Prostate gland (tissue), 2 donors: ENCODE results near the gene ESR1. TPM values are rescaled to one million over a fixed set of nuclear protein-coding genes. Genes with fewer than 3 reads are reported as not detected.

Experiments used
- DNase-seq: peaks from one replicate; pipeline ENCODE4 v3.0.0-alpha.2; 2019; ENCODE audit warnings: low spot score
- H3K27ac ChIP-seq, 2 donors: fragments of 200-600 bp; sonication (generic); 2 replicates each; pipeline ENCODE4 v1.5.1; 2017 to 2019
- H3K27me3 ChIP-seq: fragments of 200-600 bp; sonication (generic); replicated peaks from 2 replicates; pipeline ENCODE4 v1.5.1; 2019; ENCODE audit not compliant: insufficient read depth
- H3K36me3 ChIP-seq, 2 donors: fragments of 200-600 bp; sonication (generic); 1 replicate in 1 of 2; 2 replicates in 1 of 2; pipeline versions ENCODE4 v1.5.1 to v1.8.1; 2017 to 2019
- H3K4me1 ChIP-seq: fragments of 200-600 bp; sonication (generic); replicated peaks from 2 replicates; pipeline ENCODE4 v1.5.1; 2019
- H3K4me3 ChIP-seq, 2 donors: fragments of 200-600 bp; sonication (generic); 2 replicates each; pipeline ENCODE4 v1.5.1; 2017 to 2019
- H3K9me3 ChIP-seq: fragments of 200-600 bp; sonication (generic); 2 replicates; pipeline ENCODE4 v1.5.1; 2017
- CTCF ChIP-seq, 4 experiments: fragments of 200-600 bp in 2 of 4; fragments of 450-650 bp in 2 of 4; sonication (generic) in 2 of 4; IDR thresholded peaks; 1 replicate in 3 of 4; 2 replicates in 1 of 4; pipeline ENCODE4 v1.5.1; 2016 to 2019; ENCODE audit warnings: antibody characterized with exemption in 4 of 4, mild to moderate bottlenecking in 2 of 4, moderate library complexity in 2 of 4
- POLR2A ChIP-seq: fragments of 450-650 bp; IDR thresholded peaks from one replicate; pipeline ENCODE4 v1.6.1; 2016; ENCODE audit warnings: antibody characterized with exemption, mild to moderate bottlenecking
- POLR2AphosphoS5 ChIP-seq: sonication (generic); formaldehyde crosslinking; IDR thresholded peaks from one replicate; pipeline ENCODE4 v1.6.1; 2017; ENCODE audit warnings: antibody characterized with exemption
- WGBS: methylation state at CpG from one replicate; pipeline ENCODE4 v1.1.5; 2018; 5-methylcytosine and 5-hydroxymethylcytosine counted together
- intact Hi-C: fragments of 100-400 bp; cut with DNase I; formaldehyde crosslinking; loops from one replicate; pipeline ENCODE4 v1.14.2; 2022
- total RNA-seq, 2 donors: library from RNA; depleted of rRNA; stranded (reverse); fragments of >200 nt; gene quantifications; one replicate each; pipeline ENCODE4 v1.1.0, GENCODE V29; 2016

The ESR1 gene
- total RNA-seq, 2 donors from 2014 or later, result 2.3 to 5.6 TPM

GRCh38 chr6:151901009-151901411 is 93.5 kb downstream of the ESR1 start:
- no peak for DNase-seq
- H3K27ac ChIP-seq, result no peak overlapping the region

GRCh38 chr6:151904631-151905030 is 97.1 kb downstream of the ESR1 start:
- no peak overlapping the region for H3K4me3 ChIP-seq
- no peak for DNase-seq
- 79% methylated on average over 4 of the region's 4 CpGs for WGBS
- no peaks in the 10 kb centered on the region for H3K9me3 ChIP-seq
- no peaks in the 10 kb centered on the region for H3K27me3 ChIP-seq
- no peaks in the 10 kb centered on the region for H3K4me1 ChIP-seq
- intact Hi-C loops, result no loop called here
- H3K27ac ChIP-seq, result no peak overlapping the region
- TF ChIP-seq POLR2A (no peak), CTCF (IDR thresholded peaks at IDR 0.05) (no peak), POLR2AphosphoS5 (no peak)
- H3K36me3 ChIP-seq, result no peaks in the 10 kb centered on the region

More at GRCh38 chr6:151901009-151901411, 93.5 kb downstream of the ESR1 start:
- H3K9me3 ChIP-seq, result no peaks in the 10 kb centered on the region
- H3K27me3 ChIP-seq, result no peaks in the 10 kb centered on the region
- H3K4me3 ChIP-seq, result no peak overlapping the region
- no peaks in the 10 kb centered on the region for H3K4me1 ChIP-seq
- TF ChIP-seq POLR2A, result no peak
- no peak for TF ChIP-seq CTCF (IDR thresholded peaks at IDR 0.05)
- no peak for TF ChIP-seq POLR2AphosphoS5
- intact Hi-C loops, result no loop called here
- WGBS, result 72% methylated on average over 6 of the region's 6 CpGs
- H3K36me3 ChIP-seq, result no peaks in the 10 kb centered on the region

DNA sequence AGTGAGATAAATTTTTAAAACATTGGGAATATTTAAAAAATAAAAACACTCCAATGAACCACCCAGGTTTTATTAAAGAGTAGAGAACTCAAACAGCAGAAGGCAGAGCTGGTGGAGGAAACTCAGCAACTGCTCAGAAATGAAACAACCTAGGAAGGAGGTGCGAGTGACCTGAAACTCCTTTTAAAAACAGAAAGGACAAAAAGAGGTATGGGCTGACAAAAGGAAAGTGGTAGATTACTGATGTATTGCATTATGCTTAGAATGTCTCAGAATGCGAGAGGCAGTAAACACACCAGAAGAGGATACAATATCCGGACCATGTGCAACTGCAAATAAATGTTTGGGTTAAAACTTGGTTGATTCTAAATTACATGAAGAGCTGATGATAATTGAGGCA is 97.6 kb downstream of the ESR1 start:
- Histone ChIP-seq H3K27ac (no peak overlapping the region), H3K36me3 (no peaks in the 10 kb centered on the region), H3K4me1 (no peaks in the 10 kb centered on the region), H3K4me3 (no peak overlapping the region), H3K27me3 (no peaks in the 10 kb centered on the region), H3K9me3 (no peaks in the 10 kb centered on the region)
- 94% methylated on average over 3 of the region's 3 CpGs for WGBS
- no peak for DNase-seq
- intact Hi-C loops, result no loop called here
- no peak for TF ChIP-seq CTCF (IDR thresholded peaks at IDR 0.05)

DNA sequence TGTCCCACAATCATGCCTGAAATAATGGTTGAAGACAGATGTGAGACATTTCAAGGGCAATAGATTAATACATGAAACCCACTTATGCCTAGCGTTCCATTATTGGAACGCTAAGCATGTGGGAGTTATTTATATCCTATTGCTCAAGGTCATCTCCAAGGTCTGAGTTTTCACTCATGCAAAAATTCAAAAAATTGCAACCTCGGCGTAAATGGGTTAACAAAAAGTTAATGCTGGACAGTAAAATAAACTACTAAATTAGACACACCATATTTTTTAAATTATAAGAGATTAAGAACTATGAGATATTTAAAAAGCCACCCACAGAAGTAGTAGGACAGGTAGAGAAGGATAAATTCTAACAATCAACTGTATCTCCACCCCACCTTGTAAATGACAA is 98.4 kb downstream of the ESR1 start:
- intact Hi-C loops, result no loop called here
- H3K9me3 ChIP-seq, result no peaks in the 10 kb centered on the region
- no peak for DNase-seq
- TF ChIP-seq POLR2A, result no peak
- no peak for TF ChIP-seq CTCF (IDR thresholded peaks at IDR 0.05)
- TF ChIP-seq POLR2AphosphoS5, result no peak
- H3K27ac ChIP-seq, result no peak overlapping the region
- no peaks in the 10 kb centered on the region for H3K36me3 ChIP-seq
- H3K27me3 ChIP-seq, result no peaks in the 10 kb centered on the region
- WGBS, result 85% methylated on average over 4 of the region's 4 CpGs
- H3K4me3 ChIP-seq, result no peak overlapping the region
- H3K4me1 ChIP-seq, result no peaks in the 10 kb centered on the region

GRCh38 chr6:151911401-151911800 is 103.9 kb downstream of the ESR1 start:
- WGBS, result 43% methylated on average over 2 of the region's 2 CpGs
- no peak overlapping the region for H3K27ac ChIP-seq
- H3K27me3 ChIP-seq, result no peaks in the 10 kb centered on the region
- no peak for DNase-seq
- no peak for TF ChIP-seq CTCF (IDR thresholded peaks at IDR 0.05)
- no peak for TF ChIP-seq POLR2AphosphoS5
- no peak for TF ChIP-seq POLR2A
- no peaks in the 10 kb centered on the region for H3K9me3 ChIP-seq
- H3K36me3 ChIP-seq, result no peaks in the 10 kb centered on the region
- intact Hi-C loops, result no loop called here
- H3K4me1 ChIP-seq, result no peaks in the 10 kb centered on the region
- H3K4me3 ChIP-seq, result no peak overlapping the region
